CD14-positive monocyte (primary cell): ENCODE data around the gene TRAF1. TPM values are rescaled to one million over a fixed set of nuclear protein-coding genes. Genes with fewer than 3 reads are reported as not detected.

ENCODE experiments used
- DNase-seq, 3 donors: peaks; one replicate each; pipeline ENCODE4 v3.0.0-alpha.2; 2011 to 2022
- H2AFZ ChIP-seq: 2 replicates; pipeline ENCODE4 v1.6.0; 2012; ENCODE audit warnings: mild to moderate bottlenecking, low read depth, low read length, inconsistent platforms; ENCODE audit not compliant: insufficient read depth, poor library complexity, severe bottlenecking
- H3K27ac ChIP-seq, 2 donors: 1 replicate in 1 of 2; 2 replicates in 1 of 2; pipeline ENCODE4 v1.5.1; 2012 to 2013; ENCODE audit warnings: low read length in 2 of 2, control low read depth in 1 of 2, inconsistent platforms in 1 of 2, low read depth in 1 of 2, mild to moderate bottlenecking in 1 of 2
- H3K27me3 ChIP-seq, 2 donors: one replicate each; pipeline versions ENCODE4 v1.6.0 to v1.6.1; 2011 to 2013; ENCODE audit warnings: low read length in 2 of 2; ENCODE audit not compliant: control insufficient read depth in 2 of 2, insufficient read depth in 2 of 2
- H3K36me3 ChIP-seq, 2 donors: replicated peaks in 1 of 2; 1 replicate in 1 of 2; 2 replicates in 1 of 2; pipeline versions ENCODE4 v1.5.1 to v1.6.1; 2012 to 2013; ENCODE audit warnings: low read length in 2 of 2, control low read depth in 1 of 2, inconsistent platforms in 1 of 2, mild to moderate bottlenecking in 1 of 2; ENCODE audit not compliant: insufficient read depth in 2 of 2, control insufficient read depth in 1 of 2
- H3K4me1 ChIP-seq, 2 donors: 1 replicate in 1 of 2; 2 replicates in 1 of 2; pipeline versions ENCODE4 v1.5.1 to v1.6.1; 2012 to 2013; ENCODE audit warnings: low read length in 2 of 2, control low read depth in 1 of 2, inconsistent platforms in 1 of 2, mild to moderate bottlenecking in 1 of 2, moderate library complexity in 1 of 2; ENCODE audit not compliant: insufficient read depth in 2 of 2, control insufficient read depth in 1 of 2
- H3K4me2 ChIP-seq: replicated peaks from 2 replicates; pipeline ENCODE3; 2012; ENCODE audit warnings: low read length, moderate library complexity, mild to moderate bottlenecking; ENCODE audit not compliant: poor library complexity, severe bottlenecking; ENCODE audit errors: extremely low read depth
- H3K4me3 ChIP-seq, 3 experiments: fragments of 200-600 bp in 1 of 3; sonication (generic) in 1 of 3; replicated peaks in 1 of 3; 1 replicate in 2 of 3; 2 replicates in 1 of 3; pipeline ENCODE4 v1.5.1; 2011 to 2013; ENCODE audit warnings: low read length in 3 of 3, mild to moderate bottlenecking in 3 of 3, control low read depth in 2 of 3, low read depth in 2 of 3, inconsistent platforms in 1 of 3, moderate library complexity in 1 of 3
- H3K79me2 ChIP-seq: 2 replicates; pipeline ENCODE4 v1.6.0; 2012; ENCODE audit warnings: mild to moderate bottlenecking, control low read depth, inconsistent platforms, low read length, moderate library complexity; ENCODE audit not compliant: insufficient read depth
- H3K9ac ChIP-seq: 2 replicates; pipeline ENCODE4 v1.6.0; 2017; ENCODE audit warnings: low read length, mild to moderate bottlenecking; ENCODE audit not compliant: insufficient read depth, poor library complexity, severe bottlenecking
- H3K9me3 ChIP-seq, 2 donors: replicated peaks in 1 of 2; 1 replicate in 1 of 2; 2 replicates in 1 of 2; pipeline versions ENCODE4 v1.5.1 to v1.6.1; 2012 to 2013; ENCODE audit warnings: low read length in 2 of 2, control low read depth in 1 of 2; ENCODE audit not compliant: control insufficient read depth in 1 of 2, insufficient read depth in 1 of 2
- H4K20me1 ChIP-seq: 2 replicates; pipeline ENCODE4 v1.6.0; 2012; ENCODE audit warnings: mild to moderate bottlenecking, low read length, control low read depth, moderate library complexity; ENCODE audit not compliant: insufficient read depth
- H3K27ac Mint-ChIP-seq, 7 donors: one replicate each; pipeline ENCODE4 v1.8.0; 2020; ENCODE audit warnings: mild to moderate bottlenecking in 7 of 7, mixed read lengths in 7 of 7, moderate library complexity in 6 of 7, inconsistent platforms in 2 of 7
- H3K27me3 Mint-ChIP-seq, 3 donors: one replicate each; pipeline ENCODE4 v1.8.0; 2021 to 2022; ENCODE audit warnings: low read depth in 3 of 3, mild to moderate bottlenecking in 3 of 3, mixed read lengths in 3 of 3, moderate library complexity in 3 of 3, inconsistent platforms in 1 of 3
- H3K36me3 Mint-ChIP-seq, 2 donors: one replicate each; pipeline ENCODE4 v1.8.0; 2020; ENCODE audit warnings: mixed read lengths in 2 of 2, inconsistent platforms in 1 of 2, mild to moderate bottlenecking in 1 of 2
- H3K4me1 Mint-ChIP-seq: one replicate; pipeline ENCODE4 v1.8.0; 2020; ENCODE audit warnings: mild to moderate bottlenecking, mixed read lengths
- H3K4me3 Mint-ChIP-seq, 2 donors: one replicate each; pipeline ENCODE4 v1.8.0; 2020; ENCODE audit warnings: mild to moderate bottlenecking in 2 of 2, mixed read lengths in 2 of 2, moderate library complexity in 1 of 2
- H3K9me3 Mint-ChIP-seq, 7 donors: one replicate each; pipeline ENCODE4 v1.8.0; 2020 to 2022; ENCODE audit warnings: mixed read lengths in 7 of 7, mild to moderate bottlenecking in 6 of 7, moderate library complexity in 6 of 7, inconsistent platforms in 2 of 7
- whole genome bisulfite sequencing: methylation state at CpG from one replicate; pipeline ENCODE4 v1.1.5; 2013; ENCODE audit warnings: missing lambda C conversion rate; ENCODE audit not compliant: insufficient coverage; 5-methylcytosine and 5-hydroxymethylcytosine counted together
- intact Hi-C, 2 donors: fragments of 100-400 bp; cut with micrococcal nuclease; formaldehyde crosslinking; loops; one replicate each; pipeline versions ENCODE4 v1.15.0 to v1.15.1; 2023
- polyA plus RNA-seq, 3 donors: library from polyadenylated mRNA; depleted of rRNA in 1 of 3; unstranded in 2 of 3; stranded (reverse) in 1 of 3; fragments of 300-500 nt in 2 of 3; fragments of >200 nt in 1 of 3; fragmentation: Illumina TruSeq in 2 of 3; gene quantifications; 1 replicate in 2 of 3; 2 replicates in 1 of 3; pipeline ENCODE4 v1.2.3, GENCODE V29; 2012 to 2021
- TF ChIP-seq, protein P1 (sequence below): fragments of 200-600 bp; IDR thresholded peaks from one replicate; pipeline ENCODE4 v1.8.0; 2022; ENCODE audit warnings: antibody characterized with exemption, mild to moderate bottlenecking

TRAF1 gene
- polyA plus RNA-seq, 3 donors = 0.15 to 22.8 (median 0.74) TPM

DNA sequence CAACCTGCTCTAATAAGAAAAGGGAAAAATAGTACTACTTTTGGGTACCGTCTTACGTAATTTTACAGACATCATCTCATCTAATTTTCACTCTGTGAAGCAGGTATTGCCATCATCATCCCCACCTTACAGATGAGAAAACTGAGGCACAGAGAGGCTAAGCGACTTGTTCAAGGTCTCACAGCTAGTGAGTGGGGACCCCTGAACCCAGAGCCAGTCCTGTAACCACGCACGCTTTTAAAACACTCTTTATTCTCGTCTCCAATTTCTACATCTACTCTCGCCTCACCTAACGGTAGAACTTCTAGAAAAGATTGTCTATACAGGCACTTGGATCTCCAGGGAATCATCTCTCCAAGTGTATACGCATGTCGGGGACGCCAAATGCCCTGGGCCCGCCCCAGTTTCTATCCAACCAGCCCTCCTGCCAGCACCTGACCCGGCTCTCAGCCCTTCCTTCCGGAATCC is 1.5 kb upstream of the TRAF1 start:
- peak overlapping the region; percentile 59 to 85 (median 70) for H3K4me3 ChIP-seq
- Mint-ChIP-seq H3K4me1 (peaks cover 65% of the 10 kb centered on the region), H3K9me3 (no peaks in the 10 kb centered on the region), H3K4me3 (peak overlapping the region; percentile 84 to 95), H3K36me3 (peaks cover 4 to 9% of the 10 kb centered on the region in 2 donors), H3K27me3 (peaks cover 0 to 2% (median 0%) of the 10 kb centered on the region in 3 donors), H3K27ac (peak overlapping the region in 6 of 7 donors; percentile 81 to 92 (median 87))
- H3K9ac ChIP-seq = peak overlapping the region; percentile 92
- peaks cover 66 to 78% of the 10 kb centered on the region in 2 donors for H3K4me1 ChIP-seq
- H3K36me3 ChIP-seq = no peaks in the 10 kb centered on the region
- TF ChIP-seq, protein P1, sequence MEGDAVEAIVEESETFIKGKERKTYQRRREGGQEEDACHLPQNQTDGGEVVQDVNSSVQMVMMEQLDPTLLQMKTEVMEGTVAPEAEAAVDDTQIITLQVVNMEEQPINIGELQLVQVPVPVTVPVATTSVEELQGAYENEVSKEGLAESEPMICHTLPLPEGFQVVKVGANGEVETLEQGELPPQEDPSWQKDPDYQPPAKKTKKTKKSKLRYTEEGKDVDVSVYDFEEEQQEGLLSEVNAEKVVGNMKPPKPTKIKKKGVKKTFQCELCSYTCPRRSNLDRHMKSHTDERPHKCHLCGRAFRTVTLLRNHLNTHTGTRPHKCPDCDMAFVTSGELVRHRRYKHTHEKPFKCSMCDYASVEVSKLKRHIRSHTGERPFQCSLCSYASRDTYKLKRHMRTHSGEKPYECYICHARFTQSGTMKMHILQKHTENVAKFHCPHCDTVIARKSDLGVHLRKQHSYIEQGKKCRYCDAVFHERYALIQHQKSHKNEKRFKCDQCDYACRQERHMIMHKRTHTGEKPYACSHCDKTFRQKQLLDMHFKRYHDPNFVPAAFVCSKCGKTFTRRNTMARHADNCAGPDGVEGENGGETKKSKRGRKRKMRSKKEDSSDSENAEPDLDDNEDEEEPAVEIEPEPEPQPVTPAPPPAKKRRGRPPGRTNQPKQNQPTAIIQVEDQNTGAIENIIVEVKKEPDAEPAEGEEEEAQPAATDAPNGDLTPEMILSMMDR = no peak
- H4K20me1 ChIP-seq = no peaks in the 10 kb centered on the region
- peak overlapping the region; percentile 41 to 97 for H3K27ac ChIP-seq
- peaks cover 5% of the 10 kb centered on the region for H3K79me2 ChIP-seq
- H3K27me3 ChIP-seq = no peaks in the 10 kb centered on the region
- intact Hi-C loops = loop anchor here (5.0 kb wide), 2 partner anchors 51 to 194 kb away; partner anchors contain the start of gene PHF19 (in 1 of the 2)
- 41% methylated on average over 12 of the region's 14 CpGs for WGBS
- no peaks in the 10 kb centered on the region for H3K9me3 ChIP-seq
- peak overlapping the region; percentile 96 for H3K4me2 ChIP-seq
- peak overlapping the region; percentile 84 for H2AFZ ChIP-seq
- DNase-seq = no peak

DNA sequence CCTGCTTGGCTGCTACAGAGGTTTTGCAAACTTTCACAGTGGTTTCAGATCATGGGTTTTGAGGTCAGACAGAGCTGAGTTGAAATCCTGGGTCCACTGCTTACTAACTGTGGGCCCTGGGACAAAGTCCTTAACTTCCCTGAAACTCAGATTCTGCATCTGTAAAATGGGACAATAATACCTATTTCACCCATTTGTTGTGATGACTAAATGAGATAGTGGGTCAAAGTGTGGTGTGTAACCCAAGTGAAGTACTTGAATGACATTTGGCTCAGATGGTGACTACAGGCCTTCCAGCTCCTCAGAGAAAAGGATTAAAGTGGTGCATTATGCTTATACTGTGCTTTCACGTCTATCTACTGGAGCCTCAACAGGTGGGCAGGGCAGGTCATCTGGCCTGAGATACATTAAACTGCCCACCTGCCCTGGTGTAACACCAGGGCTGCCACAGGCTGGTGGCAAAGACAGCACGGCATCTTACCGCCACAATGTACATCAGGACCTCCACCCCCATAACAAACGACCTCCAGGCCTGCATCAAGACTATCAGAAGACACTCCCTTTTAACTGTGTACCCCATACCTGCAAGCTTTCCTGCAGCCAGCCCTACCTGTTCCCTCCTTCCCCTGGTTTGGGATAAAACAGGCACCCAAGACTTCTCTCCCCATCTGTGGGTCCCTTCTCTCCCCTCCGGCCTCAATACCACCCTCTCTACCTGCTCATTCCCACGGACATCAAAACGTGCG is 846 bp upstream of the TRAF1 start:
- 83% methylated on average over 4 of the region's 8 CpGs for WGBS
- Histone ChIP-seq H3K4me2 (peak overlapping the region; percentile 96), H2AFZ (no peak overlapping the region), H3K4me1 (peaks cover 64 to 72% of the 10 kb centered on the region in 2 donors), H3K4me3 (peak overlapping the region in 1 of 3 experiments; percentile 85), H4K20me1 (no peaks in the 10 kb centered on the region), H3K27ac (peak overlapping the region in 1 of 2 donors; percentile 97), H3K9ac (no peak overlapping the region), H3K79me2 (peaks cover 5% of the 10 kb centered on the region), H3K9me3 (no peaks in the 10 kb centered on the region), H3K27me3 (no peaks in the 10 kb centered on the region), H3K36me3 (no peaks in the 10 kb centered on the region)
- Mint-ChIP-seq H3K9me3 (no peaks in the 10 kb centered on the region), H3K4me1 (peaks cover 63% of the 10 kb centered on the region), H3K4me3 (peak overlapping the region; percentile 44 to 95), H3K36me3 (peaks cover 8 to 9% of the 10 kb centered on the region in 2 donors), H3K27ac (peak overlapping the region in 6 of 7 donors; percentile 24 to 96 (median 92)), H3K27me3 (peaks cover 0 to 2% (median 0%) of the 10 kb centered on the region in 3 donors)
- TF ChIP-seq, protein P1 = no peak
- intact Hi-C loops = loop anchor here (5.0 kb wide), 2 partner anchors 50 to 195 kb away; partner anchors contain the start of gene PHF19 (in 1 of the 2)
- no peak for DNase-seq
